Panc1 (cell line): Measurements from ENCODE around the gene UPK1B. TPM values are rescaled to one million over a fixed set of nuclear protein-coding genes. Genes with fewer than 3 reads are reported as not detected.

ENCODE experiments used
- total RNA-seq: library from RNA; stranded (reverse); gene quantifications from one replicate; pipeline ENCODE4 v1.2.1, GENCODE V29; 2021; ENCODE audit not compliant: unreplicated experiment

UPK1B gene
- total RNA-seq, 1 experiment from 2014 or later: 4.4 TPM

Other genes starting within 250 kb of the UPK1B start
- 0.33 TPM for gene IGSF11, start 138.8 kb upstream of the UPK1B start, total RNA-seq
- gene TEX55, start 27.4 kb upstream of the UPK1B start, total RNA-seq: not detected
- 27.4 TPM for gene B4GALT4, start 67.3 kb downstream of the UPK1B start, total RNA-seq
- 7.6 TPM for gene ARHGAP31, start 120.8 kb downstream of the UPK1B start, total RNA-seq